HG03460 (cell line): ENCODE results near the gene CCDC91.
A peak's percentile ranks its signal among the peaks of the same experiment; 100 is the strongest.

Experiments
- ATAC-seq: cut with Tn5 transposase; IDR thresholded peaks from one replicate; pipeline ENCODE4 v1.9.1; 2021; ENCODE audit not compliant: unreplicated experiment

CCDC91 gene, protein sequence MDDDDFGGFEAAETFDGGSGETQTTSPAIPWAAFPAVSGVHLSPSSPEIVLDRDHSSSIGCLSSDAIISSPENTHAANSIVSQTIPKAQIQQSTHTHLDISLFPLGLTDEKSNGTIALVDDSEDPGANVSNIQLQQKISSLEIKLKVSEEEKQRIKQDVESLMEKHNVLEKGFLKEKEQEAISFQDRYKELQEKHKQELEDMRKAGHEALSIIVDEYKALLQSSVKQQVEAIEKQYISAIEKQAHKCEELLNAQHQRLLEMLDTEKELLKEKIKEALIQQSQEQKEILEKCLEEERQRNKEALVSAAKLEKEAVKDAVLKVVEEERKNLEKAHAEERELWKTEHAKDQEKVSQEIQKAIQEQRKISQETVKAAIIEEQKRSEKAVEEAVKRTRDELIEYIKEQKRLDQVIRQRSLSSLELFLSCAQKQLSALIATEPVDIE

DNA sequence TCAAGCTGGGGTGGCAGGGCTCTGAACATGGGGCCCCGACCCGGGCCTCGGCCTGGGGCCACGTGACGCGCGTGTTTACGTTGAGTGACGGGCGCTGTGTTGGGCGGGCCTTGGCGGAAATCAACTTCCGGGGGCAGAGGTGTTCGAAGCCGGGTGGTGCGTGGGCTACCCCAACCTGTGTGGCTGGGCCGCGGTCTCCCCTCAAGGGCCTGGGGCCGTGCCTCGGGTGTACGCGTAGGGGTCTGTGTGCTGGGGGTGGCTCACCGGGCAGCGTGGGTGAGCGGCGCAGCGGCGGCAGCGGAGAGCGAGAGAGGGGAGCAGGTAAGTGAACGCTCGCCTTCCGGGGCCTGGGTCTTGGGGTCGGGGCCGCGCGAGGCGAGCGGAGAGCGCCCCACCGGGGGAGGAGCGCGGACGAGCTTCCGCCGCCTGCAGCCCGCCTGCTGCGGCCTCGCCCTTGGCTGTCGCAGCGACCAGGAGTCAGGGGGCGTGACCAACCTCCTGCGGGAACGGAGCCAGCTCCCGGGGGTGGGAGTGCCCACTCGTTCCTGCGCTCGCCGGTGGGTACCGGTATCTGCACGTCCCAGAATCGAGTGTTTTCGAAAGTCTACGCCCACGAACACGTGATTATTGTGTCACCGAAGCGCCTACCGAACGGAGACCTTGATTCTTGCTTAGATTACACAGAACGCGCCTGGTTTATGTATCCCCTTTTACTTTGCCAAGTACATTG, at the start of gene CCDC91:
Gene CCDC91, plus strand, starts transcription at position 136 of the 730 bp plus-strand sequence. CDS start 66,760 bp downstream, outside the sequence.
- ATAC-seq, result peak; percentile 92

DNA sequence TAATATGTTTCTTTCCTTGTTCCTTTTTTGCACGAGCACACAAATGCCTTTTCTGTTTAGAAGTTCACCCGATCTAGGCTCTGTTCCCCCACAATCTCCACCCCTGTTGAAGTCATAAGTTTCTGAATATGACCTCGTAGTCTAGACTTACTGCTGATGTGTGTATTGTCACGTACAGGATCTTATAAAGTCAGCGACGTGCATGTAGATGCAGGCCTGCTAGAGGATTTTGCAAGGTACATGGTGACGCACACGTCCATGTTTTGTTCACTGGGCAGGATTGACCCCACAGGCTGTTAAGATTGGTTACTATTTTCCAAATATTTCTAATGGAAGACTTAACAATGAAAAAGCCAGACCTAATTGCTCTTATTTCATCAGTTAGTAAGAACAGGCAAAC, 46.2 kb upstream of the CCDC91 start:
- no peak for ATAC-seq

DNA sequence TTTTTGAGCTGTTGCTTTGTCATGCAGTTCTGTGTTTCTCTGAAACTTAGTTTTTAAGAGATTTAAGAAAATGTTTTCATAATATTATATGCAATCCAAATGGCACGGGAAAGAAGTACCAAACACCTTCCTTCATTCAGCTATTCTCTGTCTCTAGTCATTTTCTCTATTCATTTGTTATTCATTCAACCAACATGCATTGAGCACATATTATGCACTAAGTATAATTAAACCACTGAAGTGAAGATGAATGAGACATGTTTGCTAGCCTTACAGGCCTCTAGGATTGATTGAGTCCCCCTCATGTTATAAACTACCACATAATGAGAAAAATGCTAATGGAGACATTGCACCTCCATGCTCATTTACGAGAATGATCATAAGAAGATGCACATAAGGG, 45.7 kb upstream of the CCDC91 start:
- ATAC-seq, result no peak

DNA sequence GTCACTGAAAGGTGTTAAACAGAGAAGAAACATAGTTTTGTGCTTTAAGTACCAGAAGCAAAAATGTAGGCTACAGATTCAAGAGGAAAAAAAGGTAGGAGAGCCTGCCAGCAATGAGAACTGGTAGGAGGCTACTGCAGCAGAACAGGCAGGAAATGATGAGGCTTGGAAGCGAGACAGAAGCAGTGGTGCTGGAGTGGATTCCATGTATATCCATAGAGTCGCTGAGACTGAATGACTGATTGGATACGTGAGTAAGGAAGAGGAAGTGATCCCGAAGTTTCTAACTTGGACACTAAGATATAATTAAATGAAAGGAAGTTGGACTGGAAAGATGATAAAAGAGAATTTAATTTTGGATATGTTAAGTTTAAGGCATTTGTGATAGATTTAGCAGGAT, 45.0 kb upstream of the CCDC91 start:
- no peak for ATAC-seq

DNA sequence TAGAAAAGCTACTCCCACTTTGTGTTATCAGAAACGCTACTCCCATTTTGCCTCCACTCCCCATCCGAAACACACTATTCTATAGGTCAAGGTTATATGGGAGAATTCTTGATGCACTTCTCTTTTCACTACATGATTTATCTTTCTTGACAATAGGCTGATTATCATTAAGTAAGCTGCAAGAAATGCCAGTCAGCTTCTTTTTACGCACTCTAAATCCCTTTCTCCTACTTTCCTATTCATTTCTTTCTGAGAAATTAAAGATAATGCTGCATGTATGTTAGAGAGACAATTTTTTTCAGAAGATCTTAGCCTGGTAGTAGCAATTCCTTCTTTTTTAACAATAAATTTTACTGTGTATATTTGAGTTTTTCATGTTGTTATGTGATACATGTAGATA, 41.0 kb upstream of the CCDC91 start:
- ATAC-seq, result no peak

DNA sequence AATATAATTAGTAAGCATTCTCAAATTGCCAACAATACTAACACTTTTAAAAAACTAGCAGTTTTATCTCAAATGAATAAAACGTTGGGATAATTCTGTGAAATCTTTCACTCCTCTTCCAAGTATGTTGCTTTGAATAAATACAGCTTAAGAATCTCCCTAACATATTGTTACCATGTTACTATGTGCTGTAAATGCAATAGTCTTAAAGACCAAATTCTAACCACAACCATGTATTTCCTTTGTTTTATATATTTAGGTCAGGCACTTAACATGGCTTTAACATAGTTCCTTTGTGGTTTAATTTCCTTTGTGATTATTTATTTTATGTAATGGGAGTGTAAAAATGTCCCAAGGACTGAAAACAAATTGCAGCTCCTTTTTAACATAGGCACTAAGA, 33.9 kb upstream of the CCDC91 start:
- ATAC-seq, result no peak

DNA sequence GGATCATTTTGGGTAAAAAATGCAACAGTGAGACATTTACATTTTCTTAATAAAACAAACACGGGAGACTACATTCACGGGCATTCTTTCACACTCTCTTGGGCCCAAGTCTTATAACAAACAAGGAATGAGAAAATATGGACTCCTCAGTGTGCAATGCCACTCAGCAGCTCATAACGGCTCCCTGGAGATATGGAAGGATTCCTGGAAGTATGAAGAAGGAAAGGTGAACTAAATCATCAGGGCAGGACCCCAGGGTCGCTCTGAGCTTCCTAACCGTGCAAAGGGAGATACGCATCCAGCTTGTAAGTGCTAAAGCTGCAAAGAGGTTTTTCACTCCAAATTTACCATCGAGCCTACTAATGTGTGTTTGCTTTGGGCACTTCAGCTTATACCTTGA, 33.5 kb upstream of the CCDC91 start:
- no peak for ATAC-seq

DNA sequence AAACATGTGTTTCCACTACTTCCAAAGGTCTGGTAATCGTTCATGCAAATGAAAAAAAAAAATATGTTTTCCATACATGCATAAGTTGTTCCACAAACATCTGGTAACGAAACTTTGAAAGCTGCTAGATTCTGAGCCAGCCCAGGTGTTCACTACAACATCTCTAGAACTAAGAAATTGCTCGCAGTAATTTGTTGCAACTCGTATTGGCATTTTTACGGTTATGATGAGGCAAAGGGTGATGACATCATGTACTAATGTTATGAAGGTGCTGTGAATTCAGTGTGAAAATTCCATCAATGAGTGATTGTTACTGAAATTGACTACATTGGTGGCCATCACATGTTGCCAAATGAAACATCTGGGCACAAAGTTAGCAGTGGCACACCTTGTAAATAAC, 31.9 kb upstream of the CCDC91 start:
- ATAC-seq, result no peak

DNA sequence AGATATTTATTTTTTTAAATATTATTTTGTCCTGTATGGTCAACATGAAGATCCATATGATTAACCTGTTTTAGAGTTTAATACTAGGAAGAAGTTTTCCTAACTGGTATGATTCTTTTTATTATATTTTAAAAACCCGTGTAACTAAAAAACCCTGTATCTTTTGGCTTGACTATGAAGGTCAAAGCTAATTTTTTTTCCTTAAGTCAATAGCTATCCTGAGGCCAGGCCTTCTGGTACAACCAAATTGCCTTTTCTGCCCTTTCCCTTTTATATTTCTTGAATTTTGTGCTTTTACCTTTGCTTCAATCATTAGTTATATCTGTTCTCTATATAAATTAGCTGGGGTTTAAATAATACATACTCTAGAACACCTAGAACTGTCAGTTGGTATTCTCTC, 30.6 kb upstream of the CCDC91 start:
- ATAC-seq, result no peak

DNA sequence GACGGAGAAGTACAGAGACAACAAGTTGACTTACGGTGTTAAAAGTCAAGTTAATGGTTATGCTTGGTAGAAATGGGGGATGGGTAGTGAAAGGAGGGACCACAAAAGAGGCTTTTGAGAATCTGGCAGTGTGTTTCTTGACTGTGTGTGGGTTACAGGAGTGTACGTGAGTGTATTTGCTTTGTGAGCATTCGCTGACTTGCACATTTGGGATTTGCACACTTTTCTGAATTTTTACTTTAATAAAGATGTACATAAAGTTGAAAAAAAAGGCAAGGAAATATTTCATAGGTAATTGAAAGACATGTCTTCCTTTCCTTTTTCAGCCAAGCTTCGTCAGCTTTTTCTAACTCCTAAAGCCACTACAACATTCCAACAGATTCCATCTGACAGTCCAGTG, 28.6 kb upstream of the CCDC91 start:
- no peak for ATAC-seq

DNA sequence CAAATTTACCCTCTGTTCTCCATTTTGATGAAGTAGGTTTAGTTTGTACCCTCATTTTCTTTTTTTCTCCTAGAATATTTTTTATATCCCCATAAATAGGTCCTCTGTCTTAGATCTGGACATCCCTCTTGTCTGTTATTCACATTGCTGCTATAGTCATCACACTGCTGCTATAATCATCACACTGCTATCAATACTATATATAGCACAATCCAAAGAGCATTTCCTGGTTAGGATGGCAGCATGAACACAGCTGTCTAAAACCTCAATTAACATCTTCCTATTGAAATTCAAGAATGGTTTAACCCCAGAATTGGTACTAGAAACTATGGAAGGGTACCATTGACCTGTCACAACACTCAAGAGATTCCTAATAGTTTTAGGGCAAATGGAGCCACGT, 27.6 kb upstream of the CCDC91 start:
- no peak for ATAC-seq

DNA sequence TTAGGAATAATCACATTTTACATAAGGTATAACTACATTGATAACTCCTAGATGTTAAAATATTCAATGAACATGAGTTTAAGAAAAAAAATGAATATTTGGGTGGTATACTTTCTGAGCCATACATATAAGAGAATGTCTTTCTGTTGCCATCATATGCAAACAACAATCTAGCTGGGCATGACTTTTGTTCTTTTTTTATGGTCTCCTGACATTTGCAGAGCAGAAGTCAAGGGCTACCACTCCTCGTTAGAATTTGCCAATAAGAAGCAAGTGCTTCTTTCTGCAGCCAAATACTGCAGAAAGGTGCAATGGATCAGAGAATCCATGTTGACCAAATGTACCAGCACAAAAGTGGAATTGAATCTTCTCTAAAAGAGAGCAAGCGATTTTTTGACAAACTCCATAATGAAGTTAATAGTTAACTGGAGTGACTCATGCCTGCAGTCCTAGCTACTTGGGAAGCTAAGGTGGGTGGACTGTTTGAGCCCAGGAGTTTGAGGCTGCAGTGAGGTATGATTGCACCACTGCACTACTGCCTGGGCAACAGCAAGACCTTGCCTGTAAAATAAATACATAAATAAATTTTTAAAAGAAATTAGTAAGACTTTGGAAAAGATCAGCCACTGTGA, 25.5 kb upstream of the CCDC91 start:
- no peak for ATAC-seq

DNA sequence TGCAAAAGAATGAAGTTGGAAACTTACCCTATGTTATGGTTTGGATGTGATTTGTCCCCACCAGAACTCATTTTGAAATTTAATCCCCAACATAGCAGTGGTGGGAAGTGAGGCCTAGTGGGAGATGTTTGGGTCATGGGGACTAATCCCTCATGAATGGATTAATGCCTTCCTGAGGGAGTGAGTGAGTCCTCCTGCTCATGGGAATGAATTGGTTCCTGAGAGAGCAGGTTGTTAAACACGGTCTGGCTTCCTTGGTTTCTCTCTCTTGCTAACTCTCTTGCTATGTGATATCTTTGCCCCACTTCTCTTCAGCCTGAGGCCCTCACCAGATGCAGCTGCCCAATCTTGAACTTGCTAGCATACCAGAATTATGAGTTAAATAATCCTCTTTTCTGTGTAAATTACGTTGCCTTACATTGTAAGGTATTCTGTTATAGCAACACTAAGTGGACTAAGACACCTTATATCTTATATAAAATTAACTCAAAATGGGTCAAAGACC, 22.2 kb upstream of the CCDC91 start:
- no peak for ATAC-seq

DNA sequence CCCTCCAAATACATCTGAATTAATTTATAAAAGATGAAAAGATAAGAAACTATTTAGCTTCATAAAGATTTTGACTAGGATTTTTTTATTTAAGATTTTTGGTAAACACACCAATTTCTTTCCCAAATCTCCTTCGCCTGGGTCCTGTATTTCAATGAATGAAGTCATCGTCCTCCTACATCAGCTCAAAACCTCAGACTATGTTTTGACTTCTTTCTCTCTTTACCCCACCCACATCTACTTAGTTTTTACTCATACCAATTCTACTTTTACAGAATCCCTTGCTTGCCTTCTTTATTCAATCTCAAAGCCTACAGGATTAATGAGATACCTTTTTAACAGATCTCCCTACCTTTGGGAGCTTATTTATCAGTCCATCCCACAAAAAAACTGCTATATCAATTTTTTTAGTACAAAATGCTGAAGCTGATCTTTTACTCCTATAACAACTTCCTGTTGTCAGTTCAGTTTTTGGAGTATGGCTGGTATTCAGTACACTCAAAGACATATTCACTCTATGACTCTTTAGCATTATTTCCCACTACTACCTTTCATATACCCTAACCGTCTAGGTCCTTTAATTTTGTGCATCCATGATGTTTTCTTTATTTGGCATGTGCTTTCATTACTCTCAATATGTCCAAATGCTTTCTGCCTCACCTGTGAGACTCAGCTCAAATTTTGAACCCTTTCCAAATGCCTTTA, 18.7 kb upstream of the CCDC91 start:
- no peak for ATAC-seq

DNA sequence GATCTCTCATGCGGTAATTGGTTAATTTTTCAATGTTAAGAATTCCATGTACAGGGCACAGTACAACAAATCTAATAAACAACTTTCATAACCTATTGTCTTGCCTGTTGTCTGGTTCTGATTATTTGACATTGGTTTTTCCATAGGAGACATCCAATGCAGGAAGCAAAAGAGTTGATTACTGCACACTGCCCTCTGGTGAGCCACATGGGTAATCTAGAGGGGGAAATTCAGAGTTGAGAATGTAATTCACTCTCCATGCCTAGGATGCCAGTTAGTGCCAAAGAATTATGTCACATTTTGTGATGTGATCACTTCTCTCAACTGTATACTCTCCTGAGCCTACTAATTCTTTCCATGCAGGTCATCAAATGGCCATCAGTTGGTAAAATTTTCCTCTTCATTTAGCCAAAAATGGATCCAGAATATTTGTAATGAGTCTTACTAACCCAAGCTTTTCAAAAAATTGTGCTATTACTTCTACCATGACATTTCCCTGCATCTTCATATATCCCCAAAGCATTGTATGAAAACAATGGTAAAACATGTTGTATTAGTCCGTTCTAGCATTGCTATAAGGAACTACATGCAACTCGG, 17.7 kb upstream of the CCDC91 start:
- no peak for ATAC-seq

DNA sequence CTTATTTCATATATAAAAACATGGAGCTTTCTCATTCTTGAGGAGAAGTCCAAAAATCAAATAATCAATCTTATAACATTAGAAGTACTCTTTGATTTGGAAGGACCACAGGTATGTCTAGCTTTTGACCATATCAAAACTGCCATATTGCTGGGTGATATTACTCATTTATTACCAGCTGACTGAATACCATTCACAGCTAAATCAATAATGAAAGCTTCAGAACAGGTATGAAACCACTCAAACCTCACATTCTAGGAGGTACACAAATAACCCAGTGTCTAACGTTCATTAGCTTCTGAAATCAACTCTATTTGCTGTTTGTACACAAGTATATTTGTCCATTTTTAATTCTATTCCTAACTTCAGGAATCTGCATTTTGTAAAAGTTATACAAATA, 16.8 kb upstream of the CCDC91 start:
- ATAC-seq, result no peak

DNA sequence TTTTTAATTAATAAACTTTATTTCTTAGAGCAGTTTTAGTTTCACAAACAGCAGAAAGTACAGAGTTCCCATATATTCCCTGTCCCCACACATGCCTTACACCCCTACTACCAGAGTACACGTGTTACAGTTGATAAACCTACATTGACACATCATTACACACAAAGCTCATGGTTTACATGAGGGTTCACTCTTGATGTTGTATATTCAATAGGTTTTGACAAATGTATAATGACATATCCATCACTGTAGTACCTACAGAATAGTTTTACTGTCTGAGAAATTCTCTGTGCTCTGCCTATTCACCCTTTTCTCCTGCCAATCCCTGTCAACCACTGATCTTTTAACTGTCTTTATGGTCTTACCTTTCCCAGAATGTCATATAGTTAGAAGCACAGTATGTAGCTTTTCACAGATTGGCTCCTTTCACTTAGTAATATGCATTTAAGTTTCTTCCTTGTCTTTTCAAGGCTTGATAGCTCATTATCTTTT, 15.1 kb upstream of the CCDC91 start:
- no peak for ATAC-seq

DNA sequence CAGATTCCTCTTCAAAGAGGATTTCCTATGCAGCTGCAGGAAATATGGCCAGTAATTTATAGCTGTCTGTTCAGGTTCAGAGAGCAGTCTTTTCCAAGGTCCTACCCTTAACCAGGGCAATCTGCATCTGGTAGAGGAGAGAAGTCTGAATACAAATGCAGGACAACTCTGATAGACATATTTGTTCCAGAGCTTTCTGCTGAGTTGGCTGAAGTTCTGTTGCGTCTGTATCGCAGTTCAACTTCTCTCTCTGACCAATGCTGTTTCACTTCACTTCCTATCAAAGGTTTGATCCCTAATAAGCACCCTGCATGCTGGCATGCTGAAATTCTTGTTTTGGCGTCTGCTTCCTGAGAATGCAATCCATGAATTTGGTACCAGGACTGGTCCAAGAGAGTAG, 14.0 kb upstream of the CCDC91 start:
- no peak for ATAC-seq

DNA sequence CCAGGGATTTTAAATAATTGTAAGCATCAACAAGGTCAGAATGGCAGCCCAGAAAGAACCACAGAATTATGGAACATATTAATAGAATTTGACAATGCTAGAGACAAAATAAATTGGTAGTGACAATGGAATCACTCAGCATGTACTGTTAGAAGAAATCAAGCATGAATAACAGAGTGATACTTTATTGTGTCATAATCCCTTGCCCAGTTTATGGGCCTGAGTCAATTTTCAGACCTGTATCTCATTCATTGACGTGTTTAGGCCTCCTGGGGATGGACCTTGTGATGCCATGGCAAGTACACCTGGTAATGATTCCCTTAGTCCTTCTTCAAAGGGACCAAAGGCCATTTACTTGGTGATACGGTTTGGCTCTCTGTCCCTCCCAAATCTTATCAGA, 12.8 kb upstream of the CCDC91 start:
- no peak for ATAC-seq

DNA sequence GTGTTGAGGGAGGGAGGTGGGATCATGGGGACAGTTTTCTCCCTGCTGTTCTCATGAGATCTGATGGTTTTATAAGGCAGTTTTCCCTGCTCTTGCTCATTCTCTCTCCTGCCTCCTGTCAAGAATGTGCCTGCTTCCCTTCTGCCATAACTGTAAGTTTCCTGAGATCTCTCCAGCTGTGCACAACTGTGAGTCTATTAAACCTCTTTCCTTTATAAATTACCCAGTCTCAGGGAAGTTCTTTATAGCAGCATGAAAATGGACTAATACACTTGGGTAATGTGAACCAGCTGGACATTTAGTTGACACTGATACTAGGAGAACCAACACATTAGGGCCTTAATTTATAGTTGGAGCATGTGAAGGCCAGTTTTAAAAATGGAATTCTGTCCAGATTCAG, 12.4 kb upstream of the CCDC91 start:
- ATAC-seq, result no peak

DNA sequence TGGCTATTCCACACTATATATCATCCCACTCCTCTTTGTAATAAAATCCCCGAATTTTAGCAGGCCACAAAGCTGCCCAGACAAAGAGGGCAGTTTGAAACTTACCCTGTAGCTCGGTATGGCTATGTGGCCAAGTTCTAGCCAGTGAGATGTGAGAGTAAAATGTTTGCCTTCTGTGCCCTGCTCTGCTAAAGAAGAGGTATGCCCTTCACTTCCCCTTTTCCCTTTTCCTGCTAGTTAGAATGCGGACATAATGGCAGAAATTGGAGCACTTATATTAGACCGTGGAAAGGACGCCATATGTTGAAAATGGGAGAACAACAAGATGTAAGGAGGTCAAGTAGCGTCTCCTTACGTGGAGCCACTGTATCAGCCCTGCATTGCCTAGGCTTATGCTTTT, 11.5 kb upstream of the CCDC91 start:
- ATAC-seq, result no peak
